GM12892 (cell line): Measurements from ENCODE around the gene PARVB.

Source experiments
- POLR2A ChIP-seq: IDR thresholded peaks from 2 replicates; pipeline ENCODE4 v1.6.1; 2011; ENCODE audit warnings: low read depth, low read length, control low read depth
- POLR2AphosphoS5 ChIP-seq: IDR thresholded peaks from 2 replicates; pipeline ENCODE4 v1.6.1; 2011; ENCODE audit warnings: low read depth, low read length, control low read depth
- TAF1 ChIP-seq: IDR thresholded peaks from 2 replicates; pipeline ENCODE4 v1.6.1; 2011; ENCODE audit warnings: low read depth, mild to moderate bottlenecking, control low read depth, low read length, borderline replicate concordance

DNA sequence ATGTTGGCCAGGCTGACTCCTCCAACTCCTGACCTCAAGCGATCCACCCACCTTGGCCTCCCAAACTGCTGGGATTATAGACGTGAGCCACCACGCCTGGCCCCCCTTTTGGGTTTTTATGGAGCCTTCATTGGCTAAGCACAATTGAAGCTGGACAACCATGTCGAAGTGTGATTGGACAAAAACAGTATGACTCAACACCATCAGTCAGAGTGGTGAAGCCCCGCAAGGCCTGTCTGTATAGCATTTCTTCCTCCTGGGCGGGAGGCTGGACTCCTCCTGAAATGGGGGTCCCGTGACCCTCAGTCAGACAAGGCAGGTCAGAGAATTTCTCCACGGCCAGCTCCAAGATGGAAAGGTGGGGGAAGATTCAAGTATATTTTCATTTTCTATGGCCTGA lies 3.1 kb upstream of the PARVB start:
- TF ChIP-seq POLR2AphosphoS5: no peak
- TF ChIP-seq POLR2A: no peak
- no peak for TF ChIP-seq TAF1
